ENCODE data around the gene CACNG5. TPM values are rescaled to one million over a fixed set of nuclear protein-coding genes. Genes with fewer than 3 reads are reported as not detected.

Gene CACNG5
- total and polyA plus RNA-seq, 4 donors, result not detected

DNA sequence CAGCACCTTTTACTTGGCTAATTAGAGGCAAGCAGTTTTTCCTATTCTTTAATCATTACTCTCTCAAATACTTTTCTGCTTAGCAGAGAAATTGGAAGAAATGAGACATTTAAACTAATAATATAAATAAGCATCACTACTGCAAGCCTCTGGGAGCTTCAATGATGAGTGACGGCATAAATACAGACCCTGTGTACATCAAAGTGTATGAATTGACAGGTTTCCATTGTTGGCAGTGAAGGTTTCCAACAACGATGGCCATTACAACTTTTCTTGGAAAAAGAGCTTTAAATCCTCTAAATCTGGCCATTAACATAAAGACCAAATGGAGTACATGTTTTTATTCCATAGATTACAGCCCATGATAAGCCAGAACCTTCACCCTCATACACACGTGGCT lies 39.4 kb upstream of the CACNG5 start:
- H3K27me3 ChIP-seq (ENCODE audit: control insufficient read depth in 4 of 4, insufficient read depth in 4 of 4, low read length in 3 of 4), result no peaks in the 10 kb centered on the region
- WGBS, result 94% methylated on average over 3 of the region's 3 CpGs
- DNase-seq (ENCODE audit: low spot score), result no peak
- no peak overlapping the region for H3K27ac ChIP-seq (ENCODE audit: low read depth in 1 of 2, low read length in 2 of 2)
- TF ChIP-seq, protein P1, sequence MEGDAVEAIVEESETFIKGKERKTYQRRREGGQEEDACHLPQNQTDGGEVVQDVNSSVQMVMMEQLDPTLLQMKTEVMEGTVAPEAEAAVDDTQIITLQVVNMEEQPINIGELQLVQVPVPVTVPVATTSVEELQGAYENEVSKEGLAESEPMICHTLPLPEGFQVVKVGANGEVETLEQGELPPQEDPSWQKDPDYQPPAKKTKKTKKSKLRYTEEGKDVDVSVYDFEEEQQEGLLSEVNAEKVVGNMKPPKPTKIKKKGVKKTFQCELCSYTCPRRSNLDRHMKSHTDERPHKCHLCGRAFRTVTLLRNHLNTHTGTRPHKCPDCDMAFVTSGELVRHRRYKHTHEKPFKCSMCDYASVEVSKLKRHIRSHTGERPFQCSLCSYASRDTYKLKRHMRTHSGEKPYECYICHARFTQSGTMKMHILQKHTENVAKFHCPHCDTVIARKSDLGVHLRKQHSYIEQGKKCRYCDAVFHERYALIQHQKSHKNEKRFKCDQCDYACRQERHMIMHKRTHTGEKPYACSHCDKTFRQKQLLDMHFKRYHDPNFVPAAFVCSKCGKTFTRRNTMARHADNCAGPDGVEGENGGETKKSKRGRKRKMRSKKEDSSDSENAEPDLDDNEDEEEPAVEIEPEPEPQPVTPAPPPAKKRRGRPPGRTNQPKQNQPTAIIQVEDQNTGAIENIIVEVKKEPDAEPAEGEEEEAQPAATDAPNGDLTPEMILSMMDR (IDR thresholded peaks at IDR 0.05; ENCODE audit: low read depth, low read length, missing input control), result no peak
- TF ChIP-seq, protein P2, sequence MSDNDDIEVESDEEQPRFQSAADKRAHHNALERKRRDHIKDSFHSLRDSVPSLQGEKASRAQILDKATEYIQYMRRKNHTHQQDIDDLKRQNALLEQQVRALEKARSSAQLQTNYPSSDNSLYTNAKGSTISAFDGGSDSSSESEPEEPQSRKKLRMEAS (IDR thresholded peaks at IDR 0.05), result no peak
- TF ChIP-seq FOXA2 (IDR thresholded peaks at IDR 0.05) (no peak), HNF4G (IDR thresholded peaks at IDR 0.05) (no peak), YY1 (IDR thresholded peaks at IDR 0.05) (no peak), EGR1 (IDR thresholded peaks at IDR 0.05; ENCODE audit: low read depth in 2 of 2) (no peak), SP1 (IDR thresholded peaks at IDR 0.05) (no peak), JUND (IDR thresholded peaks at IDR 0.05) (no peak), TAF1 (conservative IDR thresholded peaks at IDR 0.05) (no peak)
- TF ChIP-seq, protein P3, sequence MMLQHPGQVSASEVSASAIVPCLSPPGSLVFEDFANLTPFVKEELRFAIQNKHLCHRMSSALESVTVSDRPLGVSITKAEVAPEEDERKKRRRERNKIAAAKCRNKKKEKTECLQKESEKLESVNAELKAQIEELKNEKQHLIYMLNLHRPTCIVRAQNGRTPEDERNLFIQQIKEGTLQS (IDR thresholded peaks at IDR 0.05), result no peak
- TF ChIP-seq, protein P4, sequence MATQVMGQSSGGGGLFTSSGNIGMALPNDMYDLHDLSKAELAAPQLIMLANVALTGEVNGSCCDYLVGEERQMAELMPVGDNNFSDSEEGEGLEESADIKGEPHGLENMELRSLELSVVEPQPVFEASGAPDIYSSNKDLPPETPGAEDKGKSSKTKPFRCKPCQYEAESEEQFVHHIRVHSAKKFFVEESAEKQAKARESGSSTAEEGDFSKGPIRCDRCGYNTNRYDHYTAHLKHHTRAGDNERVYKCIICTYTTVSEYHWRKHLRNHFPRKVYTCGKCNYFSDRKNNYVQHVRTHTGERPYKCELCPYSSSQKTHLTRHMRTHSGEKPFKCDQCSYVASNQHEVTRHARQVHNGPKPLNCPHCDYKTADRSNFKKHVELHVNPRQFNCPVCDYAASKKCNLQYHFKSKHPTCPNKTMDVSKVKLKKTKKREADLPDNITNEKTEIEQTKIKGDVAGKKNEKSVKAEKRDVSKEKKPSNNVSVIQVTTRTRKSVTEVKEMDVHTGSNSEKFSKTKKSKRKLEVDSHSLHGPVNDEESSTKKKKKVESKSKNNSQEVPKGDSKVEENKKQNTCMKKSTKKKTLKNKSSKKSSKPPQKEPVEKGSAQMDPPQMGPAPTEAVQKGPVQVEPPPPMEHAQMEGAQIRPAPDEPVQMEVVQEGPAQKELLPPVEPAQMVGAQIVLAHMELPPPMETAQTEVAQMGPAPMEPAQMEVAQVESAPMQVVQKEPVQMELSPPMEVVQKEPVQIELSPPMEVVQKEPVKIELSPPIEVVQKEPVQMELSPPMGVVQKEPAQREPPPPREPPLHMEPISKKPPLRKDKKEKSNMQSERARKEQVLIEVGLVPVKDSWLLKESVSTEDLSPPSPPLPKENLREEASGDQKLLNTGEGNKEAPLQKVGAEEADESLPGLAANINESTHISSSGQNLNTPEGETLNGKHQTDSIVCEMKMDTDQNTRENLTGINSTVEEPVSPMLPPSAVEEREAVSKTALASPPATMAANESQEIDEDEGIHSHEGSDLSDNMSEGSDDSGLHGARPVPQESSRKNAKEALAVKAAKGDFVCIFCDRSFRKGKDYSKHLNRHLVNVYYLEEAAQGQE (IDR thresholded peaks at IDR 0.05), result no peak
- TF ChIP-seq, protein P5, sequence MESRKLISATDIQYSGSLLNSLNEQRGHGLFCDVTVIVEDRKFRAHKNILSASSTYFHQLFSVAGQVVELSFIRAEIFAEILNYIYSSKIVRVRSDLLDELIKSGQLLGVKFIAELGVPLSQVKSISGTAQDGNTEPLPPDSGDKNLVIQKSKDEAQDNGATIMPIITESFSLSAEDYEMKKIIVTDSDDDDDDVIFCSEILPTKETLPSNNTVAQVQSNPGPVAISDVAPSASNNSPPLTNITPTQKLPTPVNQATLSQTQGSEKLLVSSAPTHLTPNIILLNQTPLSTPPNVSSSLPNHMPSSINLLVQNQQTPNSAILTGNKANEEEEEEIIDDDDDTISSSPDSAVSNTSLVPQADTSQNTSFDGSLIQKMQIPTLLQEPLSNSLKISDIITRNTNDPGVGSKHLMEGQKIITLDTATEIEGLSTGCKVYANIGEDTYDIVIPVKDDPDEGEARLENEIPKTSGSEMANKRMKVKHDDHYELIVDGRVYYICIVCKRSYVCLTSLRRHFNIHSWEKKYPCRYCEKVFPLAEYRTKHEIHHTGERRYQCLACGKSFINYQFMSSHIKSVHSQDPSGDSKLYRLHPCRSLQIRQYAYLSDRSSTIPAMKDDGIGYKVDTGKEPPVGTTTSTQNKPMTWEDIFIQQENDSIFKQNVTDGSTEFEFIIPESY (IDR thresholded peaks at IDR 0.05), result no peak
- H3K4me1 ChIP-seq (ENCODE audit: control insufficient read depth in 4 of 4, insufficient read depth in 4 of 4, low read length in 3 of 4), result peaks cover 0 to 8% (median 3%) of the 10 kb centered on the region in 4 donors
- no peak overlapping the region for H3K9ac ChIP-seq (ENCODE audit: low read depth in 1 of 2, low read length in 2 of 2)
- H3K9me3 ChIP-seq (ENCODE audit: control insufficient read depth in 4 of 4, low read length in 3 of 4), result no peaks in the 10 kb centered on the region
- peaks cover 0 to 13% (median 5%) of the 10 kb centered on the region in 4 donors for H3K36me3 ChIP-seq (ENCODE audit: control insufficient read depth in 4 of 4, insufficient read depth in 3 of 4, low read depth in 1 of 4, low read length in 3 of 4)
- H3K4me3 ChIP-seq (ENCODE audit: low read depth in 1 of 3, low read length in 3 of 3), result no peak overlapping the region

DNA sequence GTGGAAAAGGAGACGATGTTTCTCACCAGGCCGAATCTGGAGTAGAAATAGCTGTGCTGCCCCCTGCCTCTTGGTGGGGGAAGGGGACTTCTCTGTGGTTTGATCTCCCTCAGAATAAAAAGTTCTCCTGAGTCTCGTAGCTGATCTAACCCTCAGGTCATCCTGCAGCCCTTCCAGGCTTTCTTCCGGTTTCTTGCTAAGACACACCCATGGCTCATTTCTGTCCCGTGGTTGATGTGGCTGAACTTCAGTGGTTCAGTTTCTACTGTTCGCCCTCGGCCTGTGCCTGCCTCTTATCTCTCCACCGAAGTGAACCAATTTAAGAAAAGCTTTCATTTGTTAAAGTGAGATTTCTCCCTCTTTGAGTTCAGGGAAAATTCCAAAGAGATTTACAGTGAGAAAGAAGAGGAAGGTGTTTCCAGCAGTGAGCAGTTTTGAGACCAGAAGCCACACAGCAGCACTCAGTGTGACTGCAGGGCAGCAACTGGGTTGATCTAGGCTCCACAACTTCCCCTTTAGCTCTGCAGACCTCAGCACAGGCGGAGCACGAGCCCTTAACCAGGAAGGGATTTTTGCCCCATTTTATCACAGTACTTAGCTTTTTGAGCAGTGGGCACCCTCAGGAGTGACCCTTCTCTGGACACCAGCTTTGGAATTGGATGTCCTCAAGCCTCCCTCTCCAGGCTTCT lies 34.9 kb upstream of the CACNG5 start:
- no peak for DNase-seq (ENCODE audit: low spot score)
- H3K4me3 ChIP-seq (ENCODE audit: low read depth in 1 of 3, low read length in 3 of 3), result no peak overlapping the region
- H3K27me3 ChIP-seq (ENCODE audit: control insufficient read depth in 4 of 4, insufficient read depth in 4 of 4, low read length in 3 of 4), result no peaks in the 10 kb centered on the region
- H3K9ac ChIP-seq (ENCODE audit: low read depth in 1 of 2, low read length in 2 of 2), result no peak overlapping the region
- H3K4me1 ChIP-seq (ENCODE audit: control insufficient read depth in 4 of 4, insufficient read depth in 4 of 4, low read length in 3 of 4), result no peaks in the 10 kb centered on the region
- no peak overlapping the region for H3K27ac ChIP-seq (ENCODE audit: low read depth in 1 of 2, low read length in 2 of 2)
- H3K36me3 ChIP-seq (ENCODE audit: control insufficient read depth in 4 of 4, insufficient read depth in 3 of 4, low read depth in 1 of 4, low read length in 3 of 4), result peaks cover 0 to 19% (median under 1%) of the 10 kb centered on the region in 4 donors
- no peaks in the 10 kb centered on the region for H3K9me3 ChIP-seq (ENCODE audit: control insufficient read depth in 4 of 4, low read length in 3 of 4)
- WGBS, result 90% methylated on average over 10 of the region's 10 CpGs
- TF ChIP-seq RXRA (IDR thresholded peaks at IDR 0.05) (no peak), HNF4A (conservative IDR thresholded peaks at IDR 0.05) (no peak), GABPA (IDR thresholded peaks at IDR 0.05 in 1 of 2, conservative IDR thresholded peaks at IDR 0.05 in 1 of 2) (no peak), SP1 (IDR thresholded peaks at IDR 0.05) (no peak), TAF1 (conservative IDR thresholded peaks at IDR 0.05) (no peak), FOXA2 (IDR thresholded peaks at IDR 0.05) (no peak), NR2F2 (IDR thresholded peaks at IDR 0.05) (no peak), RAD21 (IDR thresholded peaks at IDR 0.05) (no peak)
- TF ChIP-seq, protein P3 (IDR thresholded peaks at IDR 0.05), result no peak
- TF ChIP-seq, protein P4 (IDR thresholded peaks at IDR 0.05), result no peak
- TF ChIP-seq, protein P5 (IDR thresholded peaks at IDR 0.05), result no peak
